ENCODE measurements around the gene KIAA1614. TPM values are rescaled to one million over a fixed set of nuclear protein-coding genes. Genes with fewer than 3 reads are reported as not detected.

Gene KIAA1614
- total RNA-seq, 3 donors from 2014 or later: 0.10 to 0.16 (median 0.11) TPM

- H3K36me3 Mint-ChIP-seq (ENCODE audit: insufficient read depth): peaks cover 8% of the 10 kb centered on the region
- no peak for DNase-seq
- H3K9me3 Mint-ChIP-seq: no peaks in the 10 kb centered on the region
- H3K4me3 Mint-ChIP-seq: no peak overlapping the region
- H3K4me1 Mint-ChIP-seq (ENCODE audit: low read depth): no peaks in the 10 kb centered on the region
- ATAC-seq: no peak
- peaks cover 4% of the 10 kb centered on the region for H3K27me3 Mint-ChIP-seq (ENCODE audit: low read depth)
Measured at GRCh38 chr1:180899262-180899661, 13.4 kb upstream of the KIAA1614 start.

GRCh38 chr1:180901076-180901990, 11.4 kb upstream of the KIAA1614 start:
- Mint-ChIP-seq H3K9me3 (no peaks in the 10 kb centered on the region), H3K27me3 (ENCODE audit: low read depth) (peaks cover 4% of the 10 kb centered on the region), H3K4me3 (no peak overlapping the region), H3K36me3 (ENCODE audit: insufficient read depth) (no peaks in the 10 kb centered on the region), H3K4me1 (ENCODE audit: low read depth) (no peaks in the 10 kb centered on the region)
- ATAC-seq: no peak
- no peak for DNase-seq

- peaks cover 6% of the 10 kb centered on the region for H3K27me3 Mint-ChIP-seq (ENCODE audit: low read depth)
- H3K4me3 Mint-ChIP-seq: no peak overlapping the region
- ATAC-seq (no peak), DNase-seq (no peak)
- no peaks in the 10 kb centered on the region for H3K9me3 Mint-ChIP-seq
- no peaks in the 10 kb centered on the region for H3K4me1 Mint-ChIP-seq (ENCODE audit: low read depth)
- H3K36me3 Mint-ChIP-seq (ENCODE audit: insufficient read depth): no peaks in the 10 kb centered on the region
Measured at GRCh38 chr1:180902541-180902940, 10.2 kb upstream of the KIAA1614 start.

GRCh38 chr1:180905927-180906326, 6.8 kb upstream of the KIAA1614 start:
- H3K4me3 Mint-ChIP-seq: no peak overlapping the region
- ATAC-seq (no peak), DNase-seq (no peak)
- H3K36me3 Mint-ChIP-seq (ENCODE audit: insufficient read depth): no peaks in the 10 kb centered on the region
- H3K27me3 Mint-ChIP-seq (ENCODE audit: low read depth): peaks cover 19% of the 10 kb centered on the region
- no peaks in the 10 kb centered on the region for H3K9me3 Mint-ChIP-seq
- H3K4me1 Mint-ChIP-seq (ENCODE audit: low read depth): no peaks in the 10 kb centered on the region

GRCh38 chr1:180906511-180906910, 6.2 kb upstream of the KIAA1614 start:
- Mint-ChIP-seq H3K27me3 (ENCODE audit: low read depth) (peaks cover 23% of the 10 kb centered on the region), H3K4me1 (ENCODE audit: low read depth) (no peaks in the 10 kb centered on the region), H3K36me3 (ENCODE audit: insufficient read depth) (no peaks in the 10 kb centered on the region), H3K9me3 (no peaks in the 10 kb centered on the region), H3K4me3 (no peak overlapping the region)
- no peak for DNase-seq
- ATAC-seq: no peak

GRCh38 chr1:180907313-180908055, 5.2 kb upstream of the KIAA1614 start:
- Mint-ChIP-seq H3K36me3 (ENCODE audit: insufficient read depth) (no peaks in the 10 kb centered on the region), H3K27me3 (ENCODE audit: low read depth) (peaks cover 29% of the 10 kb centered on the region), H3K4me3 (no peak overlapping the region), H3K9me3 (no peaks in the 10 kb centered on the region), H3K4me1 (ENCODE audit: low read depth) (no peaks in the 10 kb centered on the region)
- DNase-seq: no peak
- ATAC-seq: no peak

DNA sequence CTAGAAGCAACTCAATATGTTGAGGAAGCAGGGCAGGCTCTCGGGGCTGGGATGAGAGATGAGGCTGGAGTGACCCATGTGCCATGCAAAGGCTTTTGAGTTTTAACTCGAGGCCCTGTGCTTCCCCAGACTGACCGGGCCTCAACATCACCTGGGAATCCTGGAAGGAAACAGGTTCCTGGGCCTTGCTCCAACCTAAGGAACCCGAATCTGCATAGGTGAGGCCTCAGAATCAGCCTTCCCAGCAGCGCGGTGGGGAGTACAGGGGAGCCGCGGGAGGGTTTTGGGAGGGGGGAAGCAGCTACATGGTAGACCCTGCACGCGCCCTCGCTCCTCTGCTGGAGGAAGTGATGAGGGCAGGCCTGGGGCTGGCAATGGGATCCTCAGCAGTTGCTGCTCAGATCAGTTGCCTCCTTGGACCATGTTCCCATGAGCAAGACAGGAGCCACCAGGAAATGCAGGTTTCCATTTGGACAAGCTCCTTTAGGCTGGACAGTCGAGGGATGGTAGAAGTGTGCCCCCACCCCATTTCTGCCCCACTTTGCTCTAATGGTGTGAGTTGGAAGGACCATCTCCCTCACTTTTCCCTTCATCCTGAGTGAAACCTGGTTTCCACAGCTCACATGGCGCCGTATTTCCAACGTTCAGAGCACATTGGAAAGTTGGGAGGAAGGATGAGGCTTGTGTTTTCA, 4.5 kb upstream of the KIAA1614 start:
- no peaks in the 10 kb centered on the region for H3K4me1 Mint-ChIP-seq (ENCODE audit: low read depth)
- DNase-seq: no peak
- no peaks in the 10 kb centered on the region for H3K36me3 Mint-ChIP-seq (ENCODE audit: insufficient read depth)
- no peak overlapping the region for H3K4me3 Mint-ChIP-seq
- H3K9me3 Mint-ChIP-seq: no peaks in the 10 kb centered on the region
- H3K27me3 Mint-ChIP-seq (ENCODE audit: low read depth): peaks cover 29% of the 10 kb centered on the region
- no peak for ATAC-seq

DNA sequence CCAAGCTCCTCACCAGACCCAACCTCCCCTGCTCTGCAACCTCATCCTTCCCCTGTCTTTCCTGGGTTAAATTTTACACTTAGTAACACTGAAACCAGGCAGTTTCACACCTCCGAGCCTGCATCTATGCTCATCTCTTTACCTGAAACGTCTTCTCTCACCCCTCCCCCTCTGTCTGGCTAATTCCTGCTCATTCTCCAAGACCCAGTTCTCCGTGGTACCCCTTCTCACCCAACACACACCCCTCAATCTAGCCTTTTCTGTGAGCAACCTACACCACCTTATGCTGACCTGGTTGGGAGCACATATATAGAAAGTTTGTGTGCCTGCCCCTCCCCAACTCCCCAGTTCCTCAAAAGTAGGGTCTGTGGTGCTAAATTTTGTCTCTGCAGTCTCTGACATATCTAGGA, 3.7 kb upstream of the KIAA1614 start:
- Mint-ChIP-seq H3K4me3 (no peak overlapping the region), H3K27me3 (ENCODE audit: low read depth) (peaks cover 36% of the 10 kb centered on the region), H3K9me3 (no peaks in the 10 kb centered on the region), H3K36me3 (ENCODE audit: insufficient read depth) (no peaks in the 10 kb centered on the region), H3K4me1 (ENCODE audit: low read depth) (peaks cover 6% of the 10 kb centered on the region)
- DNase-seq (no peak), ATAC-seq (no peak)

DNA sequence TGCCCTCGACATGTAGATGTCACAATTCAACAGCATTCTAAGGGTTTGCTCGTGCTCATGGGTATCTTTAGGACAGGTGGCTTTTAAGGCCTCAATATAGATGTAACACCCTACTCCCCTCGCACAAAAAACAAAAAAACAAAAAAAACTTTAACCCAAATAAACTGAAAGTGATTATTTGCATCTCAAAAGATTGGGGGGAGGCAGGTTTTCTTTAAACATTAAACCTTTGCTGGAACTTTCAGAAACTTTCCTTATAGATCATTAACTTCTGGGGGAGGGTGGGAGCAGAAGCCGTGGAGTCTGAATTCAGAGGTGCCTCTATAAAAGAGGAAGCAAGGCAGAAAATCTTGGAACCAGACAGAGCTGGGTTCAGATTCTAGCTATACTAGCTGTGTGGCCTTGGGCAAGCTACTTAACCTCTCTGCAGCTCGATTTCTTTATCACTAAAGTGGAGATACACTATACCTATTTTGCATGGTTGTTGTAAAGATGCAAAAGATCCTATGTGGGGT, 3.2 kb upstream of the KIAA1614 start:
- H3K4me1 Mint-ChIP-seq (ENCODE audit: low read depth): peaks cover 6% of the 10 kb centered on the region
- DNase-seq (no peak), ATAC-seq (no peak)
- H3K27me3 Mint-ChIP-seq (ENCODE audit: low read depth): peaks cover 38% of the 10 kb centered on the region
- no peak overlapping the region for H3K4me3 Mint-ChIP-seq
- no peaks in the 10 kb centered on the region for H3K36me3 Mint-ChIP-seq (ENCODE audit: insufficient read depth)
- no peaks in the 10 kb centered on the region for H3K9me3 Mint-ChIP-seq

DNA sequence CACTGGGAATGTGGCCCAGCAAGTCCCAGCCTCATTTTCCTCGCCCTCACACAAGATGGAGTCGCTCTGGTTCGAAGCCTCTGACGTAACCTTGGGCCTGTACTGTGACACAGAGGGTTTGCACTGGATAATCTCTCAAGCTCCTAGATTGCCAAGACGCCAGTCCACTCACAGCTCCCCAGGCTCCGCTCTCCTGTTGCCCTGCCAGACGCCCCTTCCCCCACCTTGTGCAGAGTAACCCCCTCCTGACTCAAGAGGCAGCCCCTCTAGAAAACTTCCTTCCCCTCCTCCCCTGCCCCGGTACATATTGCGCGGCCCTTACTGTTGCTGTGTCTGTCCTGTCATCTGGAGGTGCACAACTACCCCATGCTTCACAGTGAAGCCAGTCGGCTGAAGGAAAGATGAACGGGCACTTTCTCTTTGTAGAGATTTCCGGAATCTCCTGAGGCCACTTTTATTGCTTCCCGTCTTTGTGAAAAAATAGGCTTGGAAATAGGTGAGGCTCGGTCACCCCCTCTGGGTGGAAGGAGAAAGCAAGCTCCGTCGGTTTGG, 981 bp upstream of the KIAA1614 start:
- DNase-seq (no peak), ATAC-seq (no peak)
- Mint-ChIP-seq H3K9me3 (no peaks in the 10 kb centered on the region), H3K27me3 (ENCODE audit: low read depth) (peaks cover 47% of the 10 kb centered on the region), H3K36me3 (ENCODE audit: insufficient read depth) (no peaks in the 10 kb centered on the region), H3K4me3 (peak overlapping the region; percentile 29), H3K4me1 (ENCODE audit: low read depth) (peaks cover 6% of the 10 kb centered on the region)

DNA sequence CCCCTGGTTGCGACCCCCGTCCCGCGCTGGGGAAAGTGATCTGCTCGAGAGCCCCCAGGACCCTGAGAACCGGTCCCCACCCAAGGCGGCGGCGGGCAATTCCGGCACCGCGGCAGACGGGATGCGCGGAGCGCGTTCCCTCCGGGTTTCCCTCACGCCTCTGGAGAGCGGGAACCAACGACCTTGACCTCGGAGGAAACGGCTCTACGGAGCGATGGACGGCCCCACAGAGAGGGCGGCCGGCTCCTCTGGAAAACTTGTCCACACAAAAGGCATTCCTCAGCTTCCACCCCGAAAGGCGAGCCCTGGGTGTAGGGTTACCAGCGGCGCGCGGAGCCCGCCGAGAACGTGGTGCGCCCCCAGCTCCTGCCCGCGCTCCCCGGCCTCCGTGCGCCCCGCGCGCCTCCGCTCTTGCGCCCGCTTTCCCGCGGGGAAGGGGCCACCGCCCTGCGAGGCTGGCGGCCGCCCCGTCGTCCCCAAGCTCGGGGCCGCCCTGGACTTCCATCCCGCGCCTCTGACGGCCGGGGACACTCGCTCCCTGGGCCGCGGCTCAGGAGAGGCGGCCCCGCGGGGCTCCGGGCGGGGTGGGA, 391 bp upstream of the KIAA1614 start:
- no peaks in the 10 kb centered on the region for H3K36me3 Mint-ChIP-seq (ENCODE audit: insufficient read depth)
- DNase-seq (no peak), ATAC-seq (peak; percentile 30 to 41)
- H3K27me3 Mint-ChIP-seq (ENCODE audit: low read depth): peaks cover 46% of the 10 kb centered on the region
- peaks cover 6% of the 10 kb centered on the region for H3K4me1 Mint-ChIP-seq (ENCODE audit: low read depth)
- peak overlapping the region; percentile 29 for H3K4me3 Mint-ChIP-seq
- no peaks in the 10 kb centered on the region for H3K9me3 Mint-ChIP-seq

DNA sequence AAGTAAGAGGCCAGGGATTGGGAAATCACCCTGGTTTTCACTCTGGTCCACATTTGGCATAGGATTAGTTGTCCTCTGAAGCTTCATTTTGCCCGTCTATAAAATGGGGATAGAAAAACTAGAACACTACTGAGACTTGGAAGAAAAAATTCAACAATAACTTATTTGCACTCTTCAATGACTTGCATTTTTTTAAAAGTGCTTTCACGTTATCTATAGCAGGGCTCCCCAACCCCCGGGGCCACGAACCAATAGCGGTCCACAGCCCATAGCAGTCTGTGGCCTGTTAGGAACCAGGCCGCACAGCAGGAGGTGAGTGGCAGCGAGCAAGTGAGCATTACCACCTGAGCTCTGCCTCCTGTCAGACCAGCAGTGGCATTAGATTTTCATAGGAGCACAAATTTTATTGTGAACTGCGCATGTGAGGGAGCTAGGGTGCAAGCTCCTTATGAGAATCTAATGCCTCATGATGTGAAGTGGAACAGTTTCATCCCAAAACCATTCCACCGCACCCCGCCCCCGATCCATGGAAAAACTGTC, 2.8 kb downstream of the KIAA1614 start:
- Mint-ChIP-seq H3K4me1 (ENCODE audit: low read depth) (peaks cover 6% of the 10 kb centered on the region), H3K36me3 (ENCODE audit: insufficient read depth) (no peaks in the 10 kb centered on the region), H3K9me3 (no peaks in the 10 kb centered on the region), H3K27me3 (ENCODE audit: low read depth) (peaks cover 34% of the 10 kb centered on the region), H3K4me3 (no peak overlapping the region)
- DNase-seq (no peak), ATAC-seq (no peak)

DNA sequence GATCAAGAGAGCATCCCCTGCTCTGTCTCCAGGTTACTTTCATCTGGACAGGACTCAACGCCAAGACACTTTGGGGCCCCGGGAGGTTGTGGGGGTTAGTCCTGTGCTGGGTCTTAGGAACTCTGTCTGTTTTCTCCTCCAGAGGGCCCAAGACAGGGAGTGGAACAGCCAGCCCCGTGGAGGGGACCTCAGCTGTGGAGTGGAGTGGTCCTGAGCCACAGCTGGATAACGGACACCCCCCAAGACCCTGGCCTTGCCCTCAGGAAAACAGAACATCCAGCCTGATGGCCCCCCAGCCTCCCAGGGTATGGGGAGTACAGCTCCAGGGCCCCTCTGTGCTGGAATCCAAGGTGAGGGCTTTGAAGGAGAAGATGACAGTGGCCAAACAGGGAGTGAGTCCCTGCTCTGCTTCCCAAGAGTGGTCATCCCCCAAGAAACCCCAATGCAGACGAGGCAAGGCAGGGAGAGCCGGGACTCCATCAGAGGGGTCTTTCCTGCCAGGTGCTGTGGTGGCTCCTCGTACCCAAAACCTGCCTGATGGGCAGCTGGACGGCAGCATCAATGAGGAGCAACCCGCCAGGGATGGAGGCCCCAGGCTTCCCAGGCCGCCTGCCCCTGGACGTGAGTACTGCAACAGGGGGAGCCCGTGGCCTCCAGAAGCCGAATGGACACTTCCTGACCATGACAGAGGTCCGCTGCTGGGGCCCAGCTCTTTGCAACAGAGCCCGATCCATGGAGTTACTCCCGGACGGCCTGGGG, 3.5 kb downstream of the KIAA1614 start:
- no peak for DNase-seq
- no peak overlapping the region for H3K4me3 Mint-ChIP-seq
- H3K4me1 Mint-ChIP-seq (ENCODE audit: low read depth): peaks cover 6% of the 10 kb centered on the region
- ATAC-seq: no peak
- H3K9me3 Mint-ChIP-seq: no peaks in the 10 kb centered on the region
- no peaks in the 10 kb centered on the region for H3K36me3 Mint-ChIP-seq (ENCODE audit: insufficient read depth)
- H3K27me3 Mint-ChIP-seq (ENCODE audit: low read depth): peaks cover 29% of the 10 kb centered on the region
